IMR-90 (cell line): ENCODE measurements around the gene C14orf39. TPM values are rescaled to one million over a fixed set of nuclear protein-coding genes. Genes with fewer than 3 reads are reported as not detected.

Source experiments
- ATAC-seq: fragments of 200-7000 bp; cut with Tn5 transposase; 2 replicates; pipeline ENCODE4 v1.9.1; 2020; ENCODE audit warnings: low read depth, mild to moderate bottlenecking, moderate library complexity
- BruUV-seq: library from RNA; stranded (reverse); fragments of 400-500 nt; replicated peaks from 2 replicates; lab custom pipeline; 2021; lab: Mats Ljungman, UMichigan
- CTCF ChIA-PET: fragments of 300-600 bp; formaldehyde crosslinking; extraction: SDS; loops from one replicate; lab custom pipeline; 2021; ENCODE audit warnings: antibody characterized with exemption; lab: Yijun Ruan, JAX
- POLR2A ChIA-PET: fragments of 300-600 bp; sonication (Branson Sonifier 250); formaldehyde crosslinking; loops from one replicate; lab custom pipeline; 2022; ENCODE audit warnings: antibody characterized with exemption; ENCODE audit not compliant: unreplicated experiment; lab: Charles Lee
- DNase-seq: peaks from one replicate; pipeline ENCODE4 v3.0.0; 2013
- H2AFZ ChIP-seq: replicated peaks from 2 replicates; pipeline ENCODE3; 2013; ENCODE audit warnings: low read length, mild to moderate bottlenecking; ENCODE audit not compliant: poor library complexity
- H2AK5ac ChIP-seq: 2 replicates; pipeline ENCODE4 v1.6.1; 2013; ENCODE audit warnings: low read depth, low read length, inconsistent platforms
- H2AK9ac ChIP-seq: replicated peaks from 2 replicates; pipeline ENCODE3; 2013; ENCODE audit warnings: mild to moderate bottlenecking, low read depth, low read length, moderate library complexity; ENCODE audit not compliant: poor library complexity
- H2BK120ac ChIP-seq: 2 replicates; pipeline ENCODE4 v1.6.1; 2013; ENCODE audit warnings: low read depth, low read length, inconsistent platforms
- H2BK15ac ChIP-seq: 3 replicates; pipeline ENCODE4 v1.6.1; 2013; ENCODE audit warnings: low read depth, low read length, inconsistent platforms
- H2BK20ac ChIP-seq: 2 replicates; pipeline ENCODE4 v1.6.1; 2013; ENCODE audit warnings: low read depth, mild to moderate bottlenecking, inconsistent platforms, low read length, moderate library complexity
- H2BK5ac ChIP-seq: 2 replicates; pipeline ENCODE4 v1.6.1; 2013; ENCODE audit warnings: mild to moderate bottlenecking, low read depth, low read length, inconsistent platforms; ENCODE audit not compliant: poor library complexity, severe bottlenecking
- H3K14ac ChIP-seq: replicated peaks from 2 replicates; pipeline ENCODE4 v1.6.1; 2013; ENCODE audit warnings: low read depth, low read length, inconsistent platforms
- H3K18ac ChIP-seq: 2 replicates; pipeline ENCODE4 v1.6.1; 2013; ENCODE audit warnings: low read depth, low read length, control low read depth
- H3K23ac ChIP-seq: 2 replicates; pipeline ENCODE4 v1.6.1; 2013; ENCODE audit warnings: low read depth, low read length, inconsistent platforms
- H3K27ac ChIP-seq: 2 replicates; pipeline ENCODE4 v1.5.1; 2013; ENCODE audit warnings: mild to moderate bottlenecking, control low read depth, low read length; ENCODE audit not compliant: insufficient read depth
- H3K27me3 ChIP-seq: 2 replicates; pipeline ENCODE4 v1.6.1; 2013; ENCODE audit warnings: low read length; ENCODE audit not compliant: control insufficient read depth, insufficient read depth
- H3K36me3 ChIP-seq: 2 replicates; pipeline ENCODE4 v1.6.1; 2013; ENCODE audit warnings: low read length, mixed read lengths; ENCODE audit not compliant: control insufficient read depth, insufficient read depth
- H3K4ac ChIP-seq: 2 replicates; pipeline ENCODE4 v1.6.1; 2013; ENCODE audit warnings: low read depth, low read length, inconsistent platforms
- H3K4me1 ChIP-seq: 2 replicates; pipeline ENCODE4 v1.6.1; 2013; ENCODE audit warnings: low read length, mixed read lengths; ENCODE audit not compliant: control insufficient read depth, insufficient read depth
- H3K4me2 ChIP-seq: 2 replicates; pipeline ENCODE4 v1.6.1; 2013; ENCODE audit warnings: low read depth, mild to moderate bottlenecking, control low read depth, low read length, moderate library complexity
- H3K4me3 ChIP-seq: 2 replicates; pipeline ENCODE4 v1.5.1; 2013; ENCODE audit warnings: low read depth, mild to moderate bottlenecking, control low read depth, low read length, moderate library complexity; ENCODE audit not compliant: insufficient read depth
- H3K56ac ChIP-seq: 2 replicates; pipeline ENCODE4 v1.6.1; 2013; ENCODE audit warnings: low read length, inconsistent platforms; ENCODE audit not compliant: insufficient read depth; ENCODE audit errors: extremely low read depth
- H3K79me1 ChIP-seq, 2 experiments: 2 replicates each; pipeline ENCODE4 v1.6.1; 2013; ENCODE audit warnings: low read length in 2 of 2, inconsistent platforms in 1 of 2, low read depth in 1 of 2
- H3K9ac ChIP-seq: 2 replicates; pipeline ENCODE4 v1.6.1; 2013; ENCODE audit warnings: low read depth, low read length, control low read depth
- H3K9me1 ChIP-seq: 2 replicates; pipeline ENCODE4 v1.6.1; 2013; ENCODE audit warnings: low read length, inconsistent platforms; ENCODE audit not compliant: insufficient read depth
- H3K9me3 ChIP-seq: 2 replicates; pipeline ENCODE4 v1.6.1; 2013; ENCODE audit warnings: low read length; ENCODE audit not compliant: control insufficient read depth, insufficient read depth
- H4K20me1 ChIP-seq: 2 replicates; pipeline ENCODE4 v1.6.1; 2013; ENCODE audit warnings: low read length, inconsistent platforms; ENCODE audit not compliant: insufficient read depth
- H4K5ac ChIP-seq: 2 replicates; pipeline ENCODE4 v1.6.1; 2013; ENCODE audit warnings: mild to moderate bottlenecking, low read depth, low read length, control low read depth
- H4K8ac ChIP-seq, 2 experiments: 2 replicates each; pipeline ENCODE4 v1.6.1; 2013; ENCODE audit warnings: low read depth in 2 of 2, low read length in 2 of 2, control low read depth in 1 of 2, inconsistent platforms in 1 of 2
- H4K91ac ChIP-seq: 2 replicates; pipeline ENCODE4 v1.6.1; 2013; ENCODE audit warnings: low read depth, low read length, inconsistent platforms; ENCODE audit not compliant: insufficient read depth
- BHLHE40 ChIP-seq: fragments of 150-350 bp; IDR thresholded peaks from 2 replicates; pipeline ENCODE4 v1.6.1; 2016; ENCODE audit warnings: mild to moderate bottlenecking, low read depth, low read length
- CEBPB ChIP-seq: IDR thresholded peaks from 2 replicates; pipeline ENCODE4 v1.6.1; 2012; ENCODE audit warnings: low read depth, low read length, improper control_type of control experiment
- FOS ChIP-seq: fragments of 150-350 bp; IDR thresholded peaks from 2 replicates; pipeline ENCODE4 v1.6.1; 2016; ENCODE audit warnings: low read depth, low read length
- MAFK ChIP-seq: IDR thresholded peaks from 2 replicates; pipeline ENCODE4 v1.6.1; 2012; ENCODE audit warnings: low read depth, low read length, improper control_type of control experiment
- MAZ ChIP-seq: IDR thresholded peaks from 2 replicates; pipeline ENCODE4 v1.6.1; 2012; ENCODE audit warnings: low read depth, mild to moderate bottlenecking, low read length, improper control_type of control experiment, moderate library complexity, borderline replicate concordance
- MXI1 ChIP-seq: IDR thresholded peaks from 2 replicates; pipeline ENCODE4 v1.6.1; 2012; ENCODE audit warnings: low read depth, mild to moderate bottlenecking, low read length, moderate library complexity, borderline replicate concordance
- POLR2A ChIP-seq: IDR thresholded peaks from 2 replicates; pipeline ENCODE4 v1.6.1; 2012; ENCODE audit warnings: mild to moderate bottlenecking, low read depth, low read length
- RCOR1 ChIP-seq: IDR thresholded peaks from 2 replicates; pipeline ENCODE4 v1.6.1; 2012; ENCODE audit warnings: mild to moderate bottlenecking, low read length, improper control_type of control experiment; ENCODE audit not compliant: insufficient replicate concordance
- RFX5 ChIP-seq: IDR thresholded peaks from 2 replicates; pipeline ENCODE4 v1.8.0; 2012; ENCODE audit warnings: low read depth, mild to moderate bottlenecking, low read length, moderate library complexity
- SMC3 ChIP-seq: fragments of 150-350 bp; IDR thresholded peaks from 2 replicates; pipeline ENCODE4 v1.6.1; 2016; ENCODE audit warnings: low read depth, mild to moderate bottlenecking, antibody characterized with exemption, low read length, moderate library complexity
- WGBS, 2 experiments: methylation state at CpG; one replicate each; pipeline versions ENCODE4 v1.1.5 to v1.1.7; 2013; ENCODE audit warnings: missing lambda C conversion rate in 2 of 2; ENCODE audit not compliant: insufficient read length in 1 of 2; ENCODE audit errors: extremely low coverage in 2 of 2; 5-methylcytosine and 5-hydroxymethylcytosine counted together
- dilution Hi-C: fragments of 300-500 bp; cut with HindIII; formaldehyde crosslinking; loops from one replicate; pipeline ENCODE4 v1.14.3; 2018; ENCODE audit warnings: low sequenced_read_pairs; ENCODE audit not compliant: unreplicated experiment
- in situ Hi-C: fragments of 300-500 bp; cut with MboI; formaldehyde crosslinking; loops from 3 replicates; pipeline ENCODE4 v1.14.3; 2019; ENCODE audit warnings: low sequenced_read_pairs, inconsistent platforms, mixed read lengths
- intact Hi-C: fragments of 100-400 bp; cut with micrococcal nuclease; formaldehyde crosslinking; loops from 2 replicates; pipeline ENCODE4 v1.10.0; 2022
- polyA plus RNA-seq, 3 experiments: library from polyadenylated mRNA; depleted of rRNA; stranded (reverse); fragments of >200 nt; gene quantifications; 2 replicates each; pipeline ENCODE4 v1.2.3, GENCODE V29; 2012; ENCODE audit warnings: low replicate concordance in 1 of 3
- total RNA-seq: library from RNA; depleted of rRNA; stranded (reverse); fragments of >200 nt; gene quantifications from 2 replicates; pipeline ENCODE4 v1.2.3, GENCODE V29; 2012
- TF ChIP-seq, protein P1 (sequence below): fragments of 150-350 bp; IDR thresholded peaks from 2 replicates; pipeline ENCODE4 v1.6.1; 2017; ENCODE audit warnings: mild to moderate bottlenecking, antibody characterized with exemption, low read length, low read depth
- TF ChIP-seq, protein P2 (sequence below): fragments of 150-350 bp; IDR thresholded peaks from 2 replicates; pipeline ENCODE4 v1.6.1; 2016; ENCODE audit warnings: low read depth, mild to moderate bottlenecking, low read length, moderate library complexity, borderline replicate concordance

The C14orf39 gene
- total and polyA plus RNA-seq, 2 of the 4 experiments (the other 2 are of a cell fraction), result 0.36 to 0.38 TPM

DNA sequence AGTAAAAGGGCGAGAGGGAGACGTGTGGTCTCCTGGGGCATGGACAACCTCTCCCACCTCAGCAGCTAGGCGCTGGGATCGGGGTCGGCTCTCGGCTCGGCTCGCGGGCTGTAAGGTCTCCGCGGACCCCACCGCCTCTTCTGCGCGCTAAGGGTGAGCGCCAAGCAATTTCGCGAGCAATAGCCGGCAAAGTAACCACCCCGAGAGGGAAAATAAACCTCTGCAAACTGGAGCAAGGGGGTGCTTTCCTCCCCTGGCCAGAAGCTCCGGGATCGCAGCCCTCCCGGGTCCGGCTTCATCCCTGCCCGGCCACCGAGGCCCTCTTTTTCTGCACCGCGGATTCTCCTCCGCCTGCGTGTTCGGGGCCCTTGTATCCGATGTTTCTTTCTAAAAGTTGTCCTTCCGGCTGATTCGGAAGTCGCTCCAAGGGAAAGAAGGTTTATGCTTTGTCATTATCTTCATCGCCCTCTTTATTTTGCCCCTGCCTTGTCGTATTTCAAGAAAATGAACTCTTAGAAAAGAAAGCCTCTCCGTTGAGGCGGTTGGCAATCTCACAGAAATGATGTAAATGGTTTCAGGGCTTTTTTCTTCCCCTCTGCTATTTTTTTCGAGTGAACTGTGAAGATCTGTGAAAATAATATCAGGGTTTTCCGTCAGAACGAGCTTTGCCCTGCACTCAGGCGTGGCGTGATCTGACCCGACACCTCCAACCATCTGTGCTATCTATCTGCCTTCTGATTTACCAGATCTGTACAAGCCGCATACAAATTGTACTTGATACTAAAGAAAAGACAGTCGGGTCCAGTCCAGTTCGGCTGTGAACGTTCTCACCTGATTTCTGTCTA is 21.3 kb upstream of the C14orf39 start:
- Histone ChIP-seq H4K20me1 (no peaks in the 10 kb centered on the region), H3K9me1 (no peaks in the 10 kb centered on the region), H4K5ac (no peak overlapping the region), H2AFZ (peak overlapping the region; percentile 21), H2AK5ac (no peak overlapping the region), H3K27ac (no peak overlapping the region), H3K9ac (no peak overlapping the region), H3K18ac (no peak overlapping the region), H3K4ac (no peak overlapping the region), H3K56ac (no peak overlapping the region), H3K27me3 (peaks cover 83% of the 10 kb centered on the region), H2BK5ac (no peak overlapping the region), H2BK120ac (no peak overlapping the region), H2AK9ac (no peak overlapping the region), H2BK15ac (no peak overlapping the region), H3K9me3 (peaks cover 17% of the 10 kb centered on the region), H2BK20ac (no peak overlapping the region), H3K79me1 (no peaks in the 10 kb centered on the region), H3K14ac (no peak overlapping the region), H3K23ac (peak overlapping the region; percentile 54; the same call in 1 of the 2 replicates), H3K4me2 (no peak overlapping the region), H4K8ac (no peak overlapping the region), H3K4me3 (no peak overlapping the region), H3K36me3 (no peaks in the 10 kb centered on the region), H3K4me1 (peaks cover 2% of the 10 kb centered on the region; the same call in 1 of the 2 replicates), H4K91ac (no peak overlapping the region)
- WGBS, 2 experiments, result 4% methylated on average over 8 of the region's 48 CpGs; no CpG with 5 or more reads in 1 of the 2 experiments
- ChIA-PET POLR2A (no interaction called here), CTCF (no interaction called here)
- intact Hi-C loops, result no loop called here
- TF ChIP-seq, protein P1, sequence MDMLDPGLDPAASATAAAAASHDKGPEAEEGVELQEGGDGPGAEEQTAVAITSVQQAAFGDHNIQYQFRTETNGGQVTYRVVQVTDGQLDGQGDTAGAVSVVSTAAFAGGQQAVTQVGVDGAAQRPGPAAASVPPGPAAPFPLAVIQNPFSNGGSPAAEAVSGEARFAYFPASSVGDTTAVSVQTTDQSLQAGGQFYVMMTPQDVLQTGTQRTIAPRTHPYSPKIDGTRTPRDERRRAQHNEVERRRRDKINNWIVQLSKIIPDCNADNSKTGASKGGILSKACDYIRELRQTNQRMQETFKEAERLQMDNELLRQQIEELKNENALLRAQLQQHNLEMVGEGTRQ, result no peak
- no peak for TF ChIP-seq MAZ
- TF ChIP-seq CEBPB, result no peak
- no peak for TF ChIP-seq FOS
- no peak for TF ChIP-seq MXI1
- no peak for TF ChIP-seq MAFK
- TF ChIP-seq BHLHE40, result no peak
- TF ChIP-seq SMC3, result no peak
- TF ChIP-seq, protein P2, sequence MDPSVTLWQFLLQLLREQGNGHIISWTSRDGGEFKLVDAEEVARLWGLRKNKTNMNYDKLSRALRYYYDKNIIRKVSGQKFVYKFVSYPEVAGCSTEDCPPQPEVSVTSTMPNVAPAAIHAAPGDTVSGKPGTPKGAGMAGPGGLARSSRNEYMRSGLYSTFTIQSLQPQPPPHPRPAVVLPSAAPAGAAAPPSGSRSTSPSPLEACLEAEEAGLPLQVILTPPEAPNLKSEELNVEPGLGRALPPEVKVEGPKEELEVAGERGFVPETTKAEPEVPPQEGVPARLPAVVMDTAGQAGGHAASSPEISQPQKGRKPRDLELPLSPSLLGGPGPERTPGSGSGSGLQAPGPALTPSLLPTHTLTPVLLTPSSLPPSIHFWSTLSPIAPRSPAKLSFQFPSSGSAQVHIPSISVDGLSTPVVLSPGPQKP, result no peak
- no peak for TF ChIP-seq RCOR1
- TF ChIP-seq POLR2A, result no peak
- no peak for TF ChIP-seq RFX5
- dilution Hi-C loops, result no loop called here
- no TSS peak for BruUV-seq
- in situ Hi-C loops, result no loop called here
- ATAC-seq (no peak), DNase-seq (no peak)
